Measurements from ENCODE around the gene GRB7. TPM values are rescaled to one million over a fixed set of nuclear protein-coding genes. Genes with fewer than 3 reads are reported as not detected.

Gene GRB7
- total and polyA plus RNA-seq, 9 of the 15 experiments (the other 6 are each of a cell fraction or from before 2014, with no cell fraction given): 0.04 to 6.2 (median 2.2) TPM

DNA sequence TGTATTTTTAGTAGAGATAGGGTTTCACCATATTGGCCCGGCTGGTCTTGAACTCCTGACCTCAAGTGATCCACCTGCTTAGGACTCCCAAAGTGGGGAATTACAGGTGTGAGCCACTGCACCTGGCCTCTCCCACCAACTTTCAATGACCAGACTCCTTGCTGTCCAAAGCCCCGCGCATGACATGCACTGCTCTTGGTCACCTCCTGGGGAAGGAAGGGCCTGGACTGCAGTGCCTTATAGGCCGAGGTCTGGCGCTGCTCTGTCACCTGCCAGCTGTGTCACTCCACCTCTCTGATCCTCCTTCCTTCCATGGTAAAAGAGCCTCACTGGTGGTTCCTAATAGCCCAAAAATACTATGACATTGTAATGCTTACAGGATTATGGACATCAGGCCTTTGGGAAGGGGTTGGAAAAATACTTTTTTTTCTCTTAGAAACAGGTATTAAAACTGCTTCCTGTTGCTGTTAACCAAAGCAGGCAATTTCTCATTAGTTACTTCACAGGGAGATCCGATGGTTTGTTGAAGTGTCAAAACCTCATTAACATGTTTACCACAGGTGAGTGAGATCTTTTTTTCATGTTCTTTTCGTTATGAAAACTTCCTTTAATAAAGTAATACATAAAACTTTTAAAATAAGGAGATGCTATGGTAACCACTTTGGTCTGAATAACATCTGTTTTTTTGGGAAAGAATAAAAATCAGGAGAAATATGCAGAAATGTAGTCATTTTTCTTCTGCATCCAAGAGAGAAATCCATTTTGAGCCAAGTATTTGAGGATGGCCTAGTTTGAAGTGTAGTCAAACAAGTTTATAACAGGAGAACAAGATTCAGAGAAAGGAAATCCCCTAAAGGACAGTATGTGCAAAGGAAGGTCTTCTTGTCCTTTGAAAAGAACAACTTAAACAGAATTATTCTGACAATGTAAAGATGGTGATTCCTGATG lies 35.5 kb downstream of the GRB7 start (continued):
- TF ChIP-seq CTCF (IDR thresholded peaks at IDR 0.05 in 2 of 3, conservative IDR thresholded peaks at IDR 0.05 in 1 of 3; ENCODE audit: insufficient read depth in 2 of 3, low read depth in 1 of 3, low read length in 3 of 3) (peak in 1 of 3 experiments; percentile 15; a peak in 1 of 6 replicates), SREBF2 (CRISPR knock-in tag; IDR thresholded peaks at IDR 0.05) (no peak)

DNA sequence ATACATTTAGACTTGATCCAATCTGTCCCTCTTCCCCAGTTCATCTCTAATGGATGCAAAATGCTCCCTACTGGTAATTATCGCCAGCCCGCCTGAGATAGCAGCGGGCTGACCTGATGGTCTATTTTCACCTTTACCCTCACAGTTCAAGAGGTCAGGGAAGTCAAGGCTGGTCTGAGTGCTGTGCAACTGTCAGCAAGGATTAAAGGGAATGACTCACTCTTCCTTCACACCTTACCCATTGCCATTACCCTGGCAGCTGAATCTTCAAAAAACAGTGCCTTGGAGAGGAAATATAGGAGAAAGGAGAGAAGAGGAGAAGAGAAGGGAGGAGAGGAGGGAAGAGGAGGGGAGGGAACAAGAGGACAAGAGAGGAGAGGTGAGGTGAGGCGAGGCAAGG lies 36.3 kb downstream of the GRB7 start:
- H3K4me2 ChIP-seq (ENCODE audit: insufficient read depth, low read length): no peak overlapping the region
- H3K27ac ChIP-seq (ENCODE audit: extremely low read depth, low read depth, low read length): no peak overlapping the region
- no peaks in the 10 kb centered on the region for H3K79me2 ChIP-seq (ENCODE audit: control insufficient read depth, insufficient read depth, low read length)
- H2AFZ ChIP-seq (ENCODE audit: low read depth, low read length): no peak overlapping the region
- no peak for ATAC-seq
- no peak for FAIRE-seq
- DNase-seq (ENCODE audit: extremely low read depth in 1 of 4, low spot score in 3 of 4): peak in 1 of 4 experiments; percentile 41
- peaks cover 20 to 29% of the 10 kb centered on the region in 2 experiments for H3K27me3 ChIP-seq (ENCODE audit: control insufficient read depth in 2 of 2, insufficient read depth in 2 of 2, low read length in 2 of 2)
- no peak overlapping the region for H3K9ac ChIP-seq (ENCODE audit: insufficient read depth in 1 of 2, low read depth in 2 of 2, low read length in 2 of 2)
- ChIA-PET POLR2A (interaction anchor here (0.6 to 1.6 kb wide), 2 partner anchors 99 to 392 kb away, joined by 3 to 4 read pairs; no protein-coding TSS in a partner anchor), CTCF (ENCODE audit: low intra/inter-chr PET ratio) (no interaction called here)
- no peaks in the 10 kb centered on the region for H3K9me1 ChIP-seq (ENCODE audit: control insufficient read depth, insufficient read depth, low read length)
- H3K4me3 ChIP-seq: no peak overlapping the region
- WGBS (ENCODE audit: insufficient coverage, low coverage, missing lambda C conversion rate): 3% methylated on average over 4 of the region's 4 CpGs
- H3K36me3 ChIP-seq (ENCODE audit: control insufficient read depth, insufficient read depth, low read length): no peaks in the 10 kb centered on the region
- H3K9me3 ChIP-seq (replicated peaks; ENCODE audit: control insufficient read depth, insufficient read depth, low read depth, low read length): no peaks in the 10 kb centered on the region
- no TSS peak for BruUV-seq (replicated peaks)
- H4K20me1 ChIP-seq (replicated peaks; ENCODE audit: control insufficient read depth, insufficient read depth, low read length): no peaks in the 10 kb centered on the region
- no peaks in the 10 kb centered on the region for H3K4me1 ChIP-seq (replicated peaks in 1 of 2; ENCODE audit: control insufficient read depth in 2 of 2, insufficient read depth in 2 of 2, low read length in 2 of 2)
- intact Hi-C loops (cut with micrococcal nuclease): no loop called here
- in situ Hi-C loops (cut with MboI): no loop called here
- TF ChIP-seq ZNF407 (IDR thresholded peaks at IDR 0.05; ENCODE audit: low read depth) (no peak), ZNF23 (CRISPR knock-in tag; IDR thresholded peaks at IDR 0.05) (no peak), MEIS2 (IDR thresholded peaks at IDR 0.05; ENCODE audit: partially characterized antibody) (peak; percentile 63), ZNF280A (IDR thresholded peaks at IDR 0.05; ENCODE audit: low read depth, partially characterized antibody) (no peak)

Data from K562 (cell line).